T-helper 2 cell treated with Interferon-gamma antibody and Interleukin-4, amounts not matched to agents 5 μg/mL and 100 μg/mL, for 36 hours (primary cell): ENCODE data around the gene FAM118A.

ENCODE experiments used
- DNase-seq: peaks from one replicate; pipeline ENCODE4 v3.0.0; 2021; ENCODE audit warnings: low spot score
- H3K27ac Mint-ChIP-seq: one replicate; pipeline ENCODE4 v1.8.0; 2021; ENCODE audit warnings: mild to moderate bottlenecking, mixed read lengths
- H3K27me3 Mint-ChIP-seq: one replicate; pipeline ENCODE4 v1.8.0; 2021; ENCODE audit warnings: low read depth, mixed read lengths
- H3K36me3 Mint-ChIP-seq: one replicate; pipeline ENCODE4 v1.8.0; 2021; ENCODE audit warnings: low read depth, mixed read lengths
- H3K4me1 Mint-ChIP-seq: one replicate; pipeline ENCODE4 v1.8.0; 2021; ENCODE audit warnings: low read depth, mixed read lengths
- H3K4me3 Mint-ChIP-seq: one replicate; pipeline ENCODE4 v1.8.0; 2022; ENCODE audit warnings: mild to moderate bottlenecking, moderate library complexity, mixed read lengths
- H3K9me3 Mint-ChIP-seq: one replicate; pipeline ENCODE4 v1.8.0; 2021; ENCODE audit warnings: mixed read lengths

FAM118A gene

DNA sequence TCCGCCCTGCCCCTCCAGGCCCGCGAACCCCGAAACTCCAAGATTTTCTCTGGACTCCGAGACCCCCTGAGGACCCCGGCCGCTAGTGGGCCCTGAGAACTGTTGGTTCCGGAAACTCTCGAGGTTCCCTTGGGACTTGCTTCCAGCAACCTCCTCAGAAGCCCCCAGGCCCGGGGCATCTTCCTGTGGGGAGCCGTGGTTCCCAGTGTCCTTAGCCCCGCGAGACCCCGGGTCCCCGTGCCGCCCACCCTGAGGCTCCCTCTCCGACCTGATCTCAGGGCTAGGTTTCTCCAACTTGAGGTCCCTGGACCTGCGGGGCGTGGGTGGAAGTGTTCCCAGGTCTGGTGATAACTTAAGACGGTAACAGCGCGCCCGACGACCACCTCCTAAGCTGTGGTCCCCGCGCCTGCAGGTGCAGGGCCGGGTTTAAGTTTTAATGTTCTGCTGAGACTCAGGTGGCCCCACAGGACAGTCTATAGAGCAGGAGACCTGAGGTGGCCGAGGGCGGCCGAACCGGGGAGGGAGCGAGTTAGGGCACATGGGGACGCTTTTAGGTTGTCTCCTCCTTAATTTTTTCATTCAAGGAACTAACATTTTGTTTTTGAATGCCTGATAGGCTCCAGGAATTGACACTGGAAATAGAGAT, 720 bp downstream of the FAM118A start:
- H3K4me1 Mint-ChIP-seq: peaks cover 44% of the 10 kb centered on the region
- H3K27me3 Mint-ChIP-seq: no peaks in the 10 kb centered on the region
- H3K4me3 Mint-ChIP-seq: peak overlapping the region; percentile 82
- H3K27ac Mint-ChIP-seq: peak overlapping the region; percentile 83
- DNase-seq: no peak
- H3K36me3 Mint-ChIP-seq: peaks cover 20% of the 10 kb centered on the region
- no peaks in the 10 kb centered on the region for H3K9me3 Mint-ChIP-seq

DNA sequence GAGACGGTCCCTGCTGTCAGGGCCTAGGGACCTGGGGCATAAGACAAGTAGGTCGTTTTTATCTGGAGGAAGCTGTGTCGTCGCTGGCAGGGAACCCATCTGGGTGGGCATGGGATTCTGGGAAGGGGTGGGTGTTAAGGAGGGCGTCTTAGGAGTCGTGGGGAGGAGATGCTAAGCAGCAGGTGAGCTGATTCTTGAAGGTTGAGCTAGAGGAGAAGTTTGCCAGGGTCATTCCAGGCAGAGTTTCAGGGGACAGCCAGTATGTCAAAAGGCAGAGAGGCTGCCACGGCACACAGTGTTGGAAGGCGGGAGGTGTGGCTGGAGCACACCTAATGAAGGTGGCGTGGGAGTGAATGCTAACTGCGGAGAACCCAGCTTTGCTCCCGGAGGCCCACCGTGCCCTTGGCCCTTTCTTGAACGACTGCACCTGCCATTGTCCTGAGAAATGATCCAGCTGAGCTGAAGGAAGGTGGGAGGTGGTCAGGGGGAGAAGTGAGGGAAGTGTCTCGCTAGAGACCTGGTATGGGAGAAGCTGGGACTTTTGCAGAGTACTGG, 1.3 kb downstream of the FAM118A start:
- Mint-ChIP-seq H3K27me3 (no peaks in the 10 kb centered on the region), H3K4me1 (peaks cover 50% of the 10 kb centered on the region)
- DNase-seq: no peak

DNA sequence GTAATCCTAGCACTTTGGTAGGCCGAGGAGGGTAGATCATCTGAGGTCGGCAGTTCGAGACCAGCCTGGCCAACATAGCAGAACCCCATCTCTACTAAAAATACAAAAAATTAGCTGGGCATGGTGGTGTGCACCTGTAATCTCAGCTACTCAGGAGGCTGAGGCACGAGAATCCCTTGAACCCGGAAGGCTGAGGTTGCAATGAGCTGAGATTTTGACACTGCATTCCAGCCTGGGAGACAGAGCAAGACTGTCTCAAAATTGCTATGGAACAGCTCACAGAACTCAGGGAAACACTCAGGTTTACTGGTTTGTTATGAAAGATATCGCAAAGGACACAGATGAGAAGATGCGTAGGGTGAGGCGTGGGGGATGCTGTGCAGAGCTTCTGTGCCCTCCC, 2.7 kb downstream of the FAM118A start:
- no peak for DNase-seq
- H3K4me1 Mint-ChIP-seq: peaks cover 55% of the 10 kb centered on the region
- H3K9me3 Mint-ChIP-seq: no peaks in the 10 kb centered on the region
- H3K36me3 Mint-ChIP-seq: peaks cover 20% of the 10 kb centered on the region
- H3K27ac Mint-ChIP-seq: no peak overlapping the region
- peak overlapping the region; percentile 82 for H3K4me3 Mint-ChIP-seq
- H3K27me3 Mint-ChIP-seq: no peaks in the 10 kb centered on the region

More for the DNA sequence above, 1.3 kb downstream of the FAM118A start:
- peaks cover 20% of the 10 kb centered on the region for H3K36me3 Mint-ChIP-seq
- peak overlapping the region; percentile 83 for H3K27ac Mint-ChIP-seq
- H3K4me3 Mint-ChIP-seq: peak overlapping the region; percentile 82
- H3K9me3 Mint-ChIP-seq: no peaks in the 10 kb centered on the region

DNA sequence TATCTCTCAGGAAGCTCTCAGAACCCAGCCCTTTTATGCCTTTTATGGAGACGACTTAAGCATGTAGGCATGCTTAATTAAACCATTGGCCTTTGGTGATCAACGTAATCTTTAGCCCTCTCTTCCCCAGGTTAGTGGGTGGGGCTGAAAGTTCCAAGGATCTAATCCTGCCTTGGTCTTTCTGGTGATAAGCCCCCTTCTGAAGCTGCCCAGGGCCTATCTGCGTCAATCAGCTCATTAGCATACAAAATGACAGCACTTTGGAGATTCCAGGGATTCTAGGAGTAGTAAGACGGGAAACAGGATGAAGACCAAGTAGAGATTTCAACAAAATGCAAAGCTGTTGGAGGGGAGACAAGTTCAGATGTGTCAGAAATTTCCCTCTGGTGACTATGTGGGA, 3.1 kb downstream of the FAM118A start:
- no peak overlapping the region for H3K4me3 Mint-ChIP-seq
- peaks cover 20% of the 10 kb centered on the region for H3K36me3 Mint-ChIP-seq
- peaks cover 59% of the 10 kb centered on the region for H3K4me1 Mint-ChIP-seq

DNA sequence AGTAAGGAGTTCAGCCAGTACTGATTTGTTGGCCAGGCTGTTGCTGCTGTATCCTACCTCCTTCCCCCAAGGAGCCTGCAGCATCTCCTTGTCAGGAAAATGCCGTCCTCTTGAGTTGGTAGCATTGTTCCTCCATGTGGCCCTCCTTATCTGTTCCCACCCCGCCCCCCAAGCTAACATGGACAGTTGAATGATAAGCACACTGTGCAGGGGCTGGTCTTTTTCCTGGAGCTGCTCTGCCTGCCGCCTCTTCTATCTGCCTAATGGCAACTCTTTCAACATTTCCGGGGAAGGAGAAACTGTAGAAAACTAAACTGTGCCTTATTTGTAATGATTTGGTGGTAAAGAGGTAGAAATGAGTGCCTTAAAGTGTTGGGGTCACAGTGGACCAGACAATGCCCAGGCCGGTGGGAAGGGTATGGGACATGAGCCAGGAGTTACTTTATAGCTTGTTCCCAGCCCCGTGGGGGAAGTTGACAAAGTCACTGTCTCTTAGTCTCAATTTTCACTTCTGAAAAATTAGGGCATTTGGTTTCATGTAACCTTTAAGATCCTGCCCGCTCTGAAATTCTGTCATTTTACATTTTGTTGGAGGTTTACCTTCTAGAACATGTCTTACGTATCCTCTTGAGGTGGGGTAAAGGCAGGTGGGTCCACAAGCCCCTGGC, 4.5 kb downstream of the FAM118A start:
- peaks cover 63% of the 10 kb centered on the region for H3K4me1 Mint-ChIP-seq
- no peaks in the 10 kb centered on the region for H3K9me3 Mint-ChIP-seq
- H3K36me3 Mint-ChIP-seq: peaks cover 20% of the 10 kb centered on the region
- DNase-seq: no peak
- no peak overlapping the region for H3K4me3 Mint-ChIP-seq
- H3K27ac Mint-ChIP-seq: no peak overlapping the region
- H3K27me3 Mint-ChIP-seq: no peaks in the 10 kb centered on the region

More for the DNA sequence above, 3.1 kb downstream of the FAM118A start:
- no peaks in the 10 kb centered on the region for H3K9me3 Mint-ChIP-seq
- no peak for DNase-seq
- H3K27ac Mint-ChIP-seq: peak overlapping the region; percentile 10
- H3K27me3 Mint-ChIP-seq: no peaks in the 10 kb centered on the region

DNA sequence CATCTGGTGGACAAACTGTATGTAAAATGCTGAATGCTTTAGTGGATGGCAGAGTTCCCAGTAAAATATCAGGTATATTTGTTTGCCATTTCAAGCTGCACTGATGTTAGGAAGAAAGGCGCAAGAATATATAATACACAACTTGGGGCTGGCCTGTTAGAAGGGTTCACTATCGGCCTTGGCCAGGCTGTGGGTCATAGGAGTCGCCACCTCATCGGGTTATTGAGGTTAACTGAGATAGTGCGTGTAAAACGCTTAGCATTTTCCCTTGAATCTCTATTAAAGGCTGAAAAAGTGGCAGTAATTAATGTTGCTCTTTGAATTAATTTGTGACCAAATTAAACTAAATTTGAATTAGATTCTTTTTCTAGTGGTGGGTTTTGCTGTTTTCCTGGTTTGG, 5.1 kb downstream of the FAM118A start:
- peaks cover 22% of the 10 kb centered on the region for H3K36me3 Mint-ChIP-seq
- no peak for DNase-seq
- no peaks in the 10 kb centered on the region for H3K27me3 Mint-ChIP-seq
- no peaks in the 10 kb centered on the region for H3K9me3 Mint-ChIP-seq
- H3K4me3 Mint-ChIP-seq: no peak overlapping the region
- peaks cover 67% of the 10 kb centered on the region for H3K4me1 Mint-ChIP-seq
- H3K27ac Mint-ChIP-seq: no peak overlapping the region

DNA sequence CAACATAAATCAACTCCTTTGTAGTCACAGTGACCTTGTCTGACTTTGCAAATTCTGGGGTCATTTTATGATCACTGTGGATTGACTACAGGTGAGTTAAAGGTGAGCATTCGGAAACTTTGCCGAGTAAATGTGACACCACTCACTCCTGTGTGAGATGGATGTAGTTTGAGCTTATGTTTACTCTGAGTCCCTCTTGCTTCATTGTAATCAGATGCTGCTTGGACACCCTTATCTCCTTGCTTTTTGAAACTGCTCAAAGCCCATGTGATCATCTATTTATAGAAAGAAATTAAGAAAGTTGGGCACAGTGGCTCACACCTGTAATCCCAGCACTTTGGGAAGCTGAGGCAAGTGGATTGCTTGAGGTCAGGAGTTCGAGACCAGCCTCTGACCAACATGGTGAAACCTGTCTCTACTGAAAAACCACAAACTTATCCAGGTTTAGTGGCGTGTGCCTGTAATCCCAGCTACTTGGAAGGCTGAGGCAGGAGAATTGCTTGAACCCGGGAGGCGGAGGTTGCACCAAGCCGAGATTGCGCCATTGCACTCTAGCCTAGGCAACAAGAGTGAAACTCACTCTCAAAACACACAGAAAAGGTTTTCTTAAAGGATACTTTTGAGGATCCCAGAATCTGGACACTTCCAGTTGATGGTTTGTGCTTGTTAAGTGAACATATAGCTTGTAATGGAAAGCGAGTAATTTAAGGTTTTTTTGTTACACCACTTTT, 7.2 kb downstream of the FAM118A start:
- Mint-ChIP-seq H3K4me3 (no peak overlapping the region), H3K4me1 (peaks cover 60% of the 10 kb centered on the region), H3K36me3 (peaks cover 21% of the 10 kb centered on the region), H3K27me3 (no peaks in the 10 kb centered on the region), H3K9me3 (no peaks in the 10 kb centered on the region), H3K27ac (peak overlapping the region; percentile 97)
- DNase-seq: no peak

DNA sequence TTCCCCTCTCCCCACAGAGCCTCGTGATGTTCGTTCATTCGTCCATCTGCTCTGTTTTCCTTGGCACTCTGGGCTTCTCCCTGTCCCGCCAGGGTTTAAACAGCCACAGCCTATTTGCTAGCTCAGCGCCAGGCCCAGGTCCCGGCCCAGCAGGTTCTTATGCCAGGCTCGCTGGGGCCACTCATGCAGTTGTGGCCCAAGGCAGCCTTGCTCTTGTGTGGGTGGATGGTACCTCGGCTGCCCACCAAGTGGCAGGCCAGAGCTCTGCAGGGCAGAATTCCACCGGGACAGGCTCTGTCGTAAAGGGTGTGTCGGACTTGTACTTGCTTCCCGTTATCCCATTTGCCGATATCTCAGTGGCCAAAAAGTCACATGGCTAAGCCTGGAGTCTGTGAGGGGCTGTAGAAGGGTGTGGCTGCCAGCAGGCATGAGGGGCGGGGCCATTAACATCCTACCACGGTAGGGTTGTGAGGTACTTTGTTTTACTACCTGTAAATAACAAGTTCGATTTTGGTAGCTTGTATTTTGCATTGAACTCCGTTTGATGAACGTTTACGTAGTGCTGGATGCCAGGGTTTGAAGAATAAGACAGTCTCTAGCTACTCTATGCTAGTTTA, 7.9 kb downstream of the FAM118A start:
- no peak for DNase-seq
- H3K27ac Mint-ChIP-seq: peak overlapping the region; percentile 97
- H3K36me3 Mint-ChIP-seq: peaks cover 24% of the 10 kb centered on the region
- peaks cover 58% of the 10 kb centered on the region for H3K4me1 Mint-ChIP-seq
- H3K27me3 Mint-ChIP-seq: no peaks in the 10 kb centered on the region
- no peaks in the 10 kb centered on the region for H3K9me3 Mint-ChIP-seq
- H3K4me3 Mint-ChIP-seq: peak overlapping the region; percentile 82

DNA sequence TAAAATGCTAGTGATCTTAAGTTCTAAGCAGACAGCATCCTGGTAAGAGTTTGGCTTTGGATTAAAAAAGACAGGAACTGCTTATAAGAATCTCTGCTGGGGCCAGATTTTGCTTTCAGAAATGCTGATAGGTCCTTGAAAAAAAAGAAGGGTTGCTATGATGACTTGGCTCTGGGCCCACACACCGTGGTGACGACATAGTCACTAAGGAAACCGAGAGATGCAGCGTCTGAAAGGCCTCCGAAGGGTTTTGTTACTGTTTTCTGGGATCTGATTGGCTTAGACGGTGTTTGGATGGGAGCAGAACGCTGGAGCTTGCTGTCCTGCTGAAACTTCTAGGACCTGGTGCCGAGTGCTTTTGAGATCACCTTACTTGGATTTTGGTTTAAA, 8.4 kb downstream of the FAM118A start:
- H3K4me1 Mint-ChIP-seq: peaks cover 54% of the 10 kb centered on the region
- H3K9me3 Mint-ChIP-seq: no peaks in the 10 kb centered on the region
- DNase-seq: peak; percentile 89
- H3K27me3 Mint-ChIP-seq: no peaks in the 10 kb centered on the region
- H3K36me3 Mint-ChIP-seq: peaks cover 21% of the 10 kb centered on the region
- peak overlapping the region; percentile 97 for H3K27ac Mint-ChIP-seq
- peak overlapping the region; percentile 82 for H3K4me3 Mint-ChIP-seq

DNA sequence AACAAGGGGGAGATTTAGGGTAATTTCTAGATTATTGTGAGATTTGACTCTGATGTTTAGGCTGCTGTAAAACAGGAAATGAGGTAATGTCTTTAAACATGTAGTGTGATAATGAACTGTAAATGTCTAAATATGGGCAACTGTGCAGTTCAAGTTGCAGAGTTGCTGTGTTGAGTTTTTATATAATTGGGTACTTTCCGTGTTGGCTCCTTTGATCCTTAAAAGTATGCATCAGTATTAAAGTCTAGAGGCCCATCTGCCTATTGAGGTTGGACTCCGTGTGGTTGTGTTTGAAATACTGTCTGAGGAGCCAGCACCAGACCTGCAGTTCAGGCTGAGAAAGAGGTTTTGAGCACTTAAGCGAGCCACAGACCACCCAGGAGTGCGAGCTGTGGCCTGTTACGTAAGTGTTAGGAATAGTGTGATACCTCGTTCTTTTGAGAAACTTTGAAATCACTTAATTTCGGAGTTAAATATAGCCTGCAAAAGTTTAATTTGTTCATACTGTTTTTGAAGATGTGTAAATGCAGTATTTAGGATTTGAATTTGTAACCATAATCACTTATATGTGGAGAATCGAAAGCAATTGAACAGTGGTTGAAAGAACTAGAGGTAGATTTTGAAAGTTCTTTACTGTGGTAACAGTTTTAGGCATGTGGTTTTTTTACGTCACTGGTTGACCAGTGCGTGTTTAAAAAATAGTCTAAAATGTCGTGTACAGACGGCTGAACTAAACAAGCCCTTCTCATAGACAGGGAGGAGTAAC, 9.0 kb downstream of the FAM118A start:
- H3K9me3 Mint-ChIP-seq: no peaks in the 10 kb centered on the region
- peak; percentile 32 for DNase-seq
- H3K4me1 Mint-ChIP-seq: peaks cover 56% of the 10 kb centered on the region
- peak overlapping the region; percentile 82 for H3K4me3 Mint-ChIP-seq
- H3K36me3 Mint-ChIP-seq: peaks cover 27% of the 10 kb centered on the region
- H3K27me3 Mint-ChIP-seq: no peaks in the 10 kb centered on the region
- H3K27ac Mint-ChIP-seq: peak overlapping the region; percentile 97

DNA sequence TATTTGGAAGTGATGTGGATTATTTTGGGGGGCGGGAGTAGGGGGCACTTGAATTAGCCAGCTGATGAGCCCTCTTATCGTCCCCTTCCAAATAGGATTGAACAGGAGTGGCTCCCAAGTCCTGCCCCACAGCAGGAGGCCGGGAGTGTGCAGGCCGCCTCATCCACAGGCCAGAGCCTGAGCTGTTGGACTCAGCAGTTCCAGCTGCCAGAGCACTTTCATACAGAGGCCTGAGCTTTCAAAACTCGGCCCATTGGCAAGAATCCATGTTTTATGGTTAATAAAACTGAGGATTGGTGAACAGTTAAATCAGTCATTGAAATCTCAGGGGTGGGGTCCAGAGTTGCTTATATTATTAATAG, 9.6 kb downstream of the FAM118A start:
- Mint-ChIP-seq H3K27me3 (no peaks in the 10 kb centered on the region), H3K4me1 (peaks cover 54% of the 10 kb centered on the region), H3K36me3 (peaks cover 31% of the 10 kb centered on the region), H3K4me3 (peak overlapping the region; percentile 82), H3K27ac (peak overlapping the region; percentile 97), H3K9me3 (no peaks in the 10 kb centered on the region)
- DNase-seq: no peak

DNA sequence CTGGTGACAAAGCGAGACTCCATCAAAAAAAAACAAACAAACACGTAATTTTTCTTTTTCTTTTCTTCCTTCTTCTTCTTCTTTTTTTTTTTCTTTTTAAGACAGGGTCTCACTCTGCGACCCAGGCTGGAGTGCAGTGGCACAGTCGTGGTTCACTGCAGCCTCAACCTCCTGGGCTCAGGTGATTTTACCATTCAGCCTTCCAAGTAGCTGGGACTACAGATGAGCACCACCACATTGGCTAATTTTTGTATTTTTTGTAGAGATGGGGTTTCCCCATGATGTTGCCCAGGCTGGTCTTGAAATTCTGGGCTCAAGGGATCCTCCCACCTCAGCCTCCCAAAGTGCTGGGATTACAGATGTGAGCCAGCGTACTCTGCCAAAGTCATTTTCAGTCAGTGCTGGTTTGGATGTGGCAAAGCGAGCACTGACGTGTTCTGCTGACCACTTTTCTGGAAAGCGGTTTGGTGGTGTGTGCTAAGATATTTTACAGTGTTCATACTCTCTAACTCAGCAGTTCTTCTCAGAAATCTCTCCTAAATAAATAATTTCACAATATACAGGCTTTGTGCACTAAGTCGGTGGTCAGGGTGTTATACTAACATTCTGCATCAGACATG, 10.7 kb downstream of the FAM118A start:
- Mint-ChIP-seq H3K27me3 (no peaks in the 10 kb centered on the region), H3K4me1 (peaks cover 45% of the 10 kb centered on the region), H3K27ac (peak overlapping the region; percentile 97), H3K9me3 (no peaks in the 10 kb centered on the region), H3K4me3 (peak overlapping the region; percentile 82), H3K36me3 (peaks cover 33% of the 10 kb centered on the region)
- DNase-seq: no peak

DNA sequence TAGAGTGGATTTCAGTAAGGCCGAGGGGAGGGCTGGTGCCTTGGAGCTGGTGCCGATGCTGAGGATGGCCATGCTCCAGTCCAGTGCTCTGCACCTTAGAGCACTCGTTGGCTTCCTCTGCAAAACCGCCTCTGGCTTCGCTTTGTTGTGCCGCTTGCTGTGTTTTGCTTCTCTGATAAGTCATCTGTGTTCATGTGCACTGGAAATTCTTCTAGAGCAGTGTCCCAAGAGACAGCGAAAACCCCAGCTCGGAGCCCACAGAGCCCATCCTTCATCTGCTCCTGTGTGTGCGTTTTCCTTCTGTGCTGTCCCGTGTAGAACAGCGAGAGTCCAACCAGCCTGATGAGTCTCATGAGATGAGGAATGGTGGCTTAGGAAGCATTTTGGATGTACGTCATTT, 12.1 kb downstream of the FAM118A start:
- peaks cover 39% of the 10 kb centered on the region for H3K36me3 Mint-ChIP-seq
- H3K27me3 Mint-ChIP-seq: no peaks in the 10 kb centered on the region
- H3K4me1 Mint-ChIP-seq: peaks cover 35% of the 10 kb centered on the region
- no peak overlapping the region for H3K4me3 Mint-ChIP-seq
- peak overlapping the region; percentile 46 for H3K27ac Mint-ChIP-seq
- DNase-seq: no peak
- H3K9me3 Mint-ChIP-seq: no peaks in the 10 kb centered on the region
